PFSK-1 (cell line): ENCODE data around the gene HTR5A.

Experiments
- FOXP2 ChIP-seq: optimal IDR thresholded peaks from 2 replicates; pipeline ENCODE3; 2011; ENCODE audit warnings: borderline replicate concordance, control low read depth, inconsistent platforms; ENCODE audit not compliant: insufficient read depth; ENCODE audit errors: extremely low read length, extremely low read depth
- POLR2AphosphoS5 ChIP-seq: IDR thresholded peaks from 2 replicates; pipeline ENCODE4 v1.6.1; 2012; ENCODE audit warnings: low read depth, mild to moderate bottlenecking, control low read depth, low read length, moderate library complexity
- REST ChIP-seq, 2 experiments: IDR thresholded peaks; 2 replicates each; pipeline versions ENCODE4 v1.6.1 to v1.8.0; 2011 to 2012; ENCODE audit warnings: low read depth in 2 of 2, low read length in 2 of 2, control low read depth in 1 of 2, inconsistent platforms in 1 of 2, mild to moderate bottlenecking in 1 of 2, moderate library complexity in 1 of 2; ENCODE audit not compliant: insufficient read depth in 1 of 2
- SIN3A ChIP-seq: IDR thresholded peaks from 2 replicates; pipeline ENCODE4 v1.6.1; 2012; ENCODE audit warnings: mild to moderate bottlenecking, low read length, moderate library complexity, borderline replicate concordance; ENCODE audit not compliant: insufficient read depth
- TAF1 ChIP-seq: IDR thresholded peaks from 2 replicates; pipeline ENCODE4 v1.6.1; 2012; ENCODE audit warnings: low read length, control low read depth, borderline replicate concordance; ENCODE audit not compliant: insufficient read depth

Gene HTR5A

DNA sequence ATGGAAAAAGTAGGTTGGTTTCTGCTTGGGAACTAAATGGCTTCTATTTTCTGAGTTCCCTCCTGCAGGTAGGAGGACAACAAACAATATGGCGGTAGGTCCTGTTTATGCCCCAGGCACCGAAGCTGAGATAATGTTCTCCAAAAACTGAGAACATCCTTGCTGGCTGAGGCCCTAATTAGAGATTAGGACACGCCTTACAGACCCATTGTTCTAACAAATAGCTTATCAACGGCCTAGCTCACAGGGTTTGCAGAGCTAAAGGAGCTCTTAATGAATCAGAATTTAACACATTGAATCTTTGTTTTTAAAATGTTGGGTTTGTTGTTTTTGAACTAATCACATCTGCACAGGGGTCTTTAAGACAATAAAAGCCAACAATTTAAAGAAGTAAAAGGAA is 37.0 kb downstream of the HTR5A start:
- TF ChIP-seq FOXP2 (no peak), POLR2AphosphoS5 (no peak), SIN3A (no peak), REST (IDR thresholded peaks at IDR 0.05; ENCODE audit: insufficient read depth in 1 of 2, low read depth in 2 of 2, low read length in 2 of 2) (no peak), TAF1 (no peak)

GRCh38 chr7:155108144-155108901 is 38.2 kb downstream of the HTR5A start:
- TF ChIP-seq SIN3A (no peak), POLR2AphosphoS5 (no peak), FOXP2 (no peak), TAF1 (no peak), REST (IDR thresholded peaks at IDR 0.05; ENCODE audit: insufficient read depth in 1 of 2, low read depth in 2 of 2, low read length in 2 of 2) (no peak)

DNA sequence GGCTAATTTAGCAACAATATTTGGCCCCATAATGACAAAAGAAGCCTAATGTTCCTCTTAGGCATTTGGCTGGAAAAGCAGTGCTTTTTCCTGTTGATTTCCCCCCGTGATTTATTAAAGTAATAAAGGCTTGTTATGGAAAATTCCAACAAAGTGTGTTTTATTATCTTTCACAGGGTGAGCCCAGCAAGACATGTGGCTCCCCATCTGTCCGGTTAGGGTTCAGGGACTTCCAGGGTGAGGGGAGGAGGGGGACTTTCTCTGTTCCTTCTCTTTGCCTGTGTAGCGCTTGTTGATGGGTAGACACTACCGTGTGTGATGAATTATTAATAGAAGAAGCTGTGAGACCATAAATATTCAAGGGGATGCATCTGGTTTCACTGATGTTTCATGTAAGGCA is 39.0 kb downstream of the HTR5A start:
- no peak for TF ChIP-seq POLR2AphosphoS5
- no peak for TF ChIP-seq FOXP2

DNA sequence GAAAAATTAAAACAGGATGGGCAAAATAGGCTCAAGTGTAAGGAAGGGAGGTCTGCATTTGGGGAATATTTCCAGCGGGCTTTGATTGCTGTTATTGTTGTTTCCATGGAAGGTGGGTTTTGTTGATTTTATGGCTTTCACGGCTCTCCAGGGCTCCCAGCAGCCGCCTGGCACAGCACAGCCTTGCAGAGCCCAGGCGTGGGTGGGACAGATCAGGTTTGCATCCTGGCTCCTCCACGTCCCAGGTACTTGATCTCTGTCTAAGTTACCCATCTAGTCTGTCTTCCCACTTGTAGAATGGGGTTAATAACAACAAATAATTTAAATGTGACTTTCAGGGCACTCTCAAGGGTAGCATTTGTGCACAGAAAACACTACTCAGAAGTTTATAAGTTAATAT is 45.2 kb downstream of the HTR5A start:
- no peak for TF ChIP-seq SIN3A
- no peak for TF ChIP-seq FOXP2
- TF ChIP-seq TAF1, result no peak
- TF ChIP-seq REST (IDR thresholded peaks at IDR 0.05; ENCODE audit: insufficient read depth in 1 of 2, low read depth in 2 of 2, low read length in 2 of 2), result no peak
- TF ChIP-seq POLR2AphosphoS5, result no peak

- TF ChIP-seq POLR2AphosphoS5 (no peak), REST (IDR thresholded peaks at IDR 0.05; ENCODE audit: insufficient read depth in 1 of 2, low read depth in 2 of 2, low read length in 2 of 2) (no peak), TAF1 (no peak), SIN3A (no peak), FOXP2 (no peak)
Measured at GRCh38 chr7:155119801-155120382, 49.8 kb downstream of the HTR5A start.
